ENCODE data around the gene ASIC3. TPM values are rescaled to one million over a fixed set of nuclear protein-coding genes. Genes with fewer than 3 reads are reported as not detected.
A peak's percentile ranks its signal among the peaks of the same experiment; 100 is the strongest.
"Not testable (repeated sequence)": the region's sequence is repeated elsewhere in the genome, so short reads cannot be mapped to it uniquely, and the experiment has no call there.

ASIC3 gene
- total and polyA plus RNA-seq, 2 of the 8 experiments (the other 6 are each of a cell fraction or from before 2014, with no cell fraction given), result 1.6 to 1.9 TPM

DNA sequence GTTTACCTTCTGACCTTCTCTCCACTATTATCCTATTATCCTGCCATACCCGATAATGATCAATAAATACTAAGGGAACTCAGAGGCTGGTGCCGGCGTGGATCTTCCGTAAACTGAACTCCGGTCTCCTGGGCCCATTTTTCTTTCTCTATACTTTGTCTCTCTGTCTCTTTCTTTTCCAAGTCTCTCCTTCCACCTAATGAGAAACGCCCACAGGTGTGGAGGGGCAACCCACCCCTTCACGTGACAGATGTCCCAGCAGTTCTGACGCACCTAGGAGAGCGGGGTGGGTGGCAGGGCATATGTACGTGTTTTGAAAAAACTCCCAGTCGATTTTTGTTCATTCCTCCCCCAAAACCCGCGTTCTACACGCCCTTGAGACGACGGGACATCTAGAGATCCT is 20.6 kb upstream of the ASIC3 start:
- H3K79me1 ChIP-seq (ENCODE audit: low read depth, low read length); FAIRE-seq; H3K4me1 ChIP-seq (replicated peaks in 1 of 4; ENCODE audit: control insufficient read depth in 3 of 4, insufficient read depth in 4 of 4, low read length in 3 of 4); H3K23me2 ChIP-seq (ENCODE audit: low read depth, low read length); H2BK20ac ChIP-seq (ENCODE audit: low read length); H3K18ac ChIP-seq (ENCODE audit: extremely low read depth, low read length); H3K9me3 ChIP-seq (ENCODE audit: insufficient read depth in 2 of 2, low read depth in 1 of 2, low read length in 1 of 2); H3K36me3 ChIP-seq (ENCODE audit: control insufficient read depth in 2 of 4, insufficient read depth in 4 of 4, low read length in 3 of 4); H4K20me1 ChIP-seq (replicated peaks in 1 of 2; ENCODE audit: control insufficient read depth in 1 of 2, insufficient read depth in 2 of 2, low read length in 2 of 2); H3K79me2 ChIP-seq (ENCODE audit: control insufficient read depth in 1 of 2, insufficient read depth in 2 of 2, low read length in 2 of 2); H3K4ac ChIP-seq (replicated peaks; ENCODE audit: insufficient read length, low read depth, low read length); H4K5ac ChIP-seq (ENCODE audit: insufficient read length, low read depth, low read length); H2BK120ac ChIP-seq (replicated peaks; ENCODE audit: low read depth, low read length); H2BK12ac ChIP-seq (ENCODE audit: low read depth, low read length); H3K23ac ChIP-seq (ENCODE audit: insufficient read length); H3K14ac ChIP-seq (ENCODE audit: insufficient read length); H2BK5ac ChIP-seq (ENCODE audit: low read depth, low read length); DNase-seq (ENCODE audit: low read depth in 1 of 2, low spot score in 2 of 2); H4K8ac ChIP-seq (ENCODE audit: extremely low read depth, insufficient read depth, low read length); H2AFZ ChIP-seq (ENCODE audit: low read length); H2BK15ac ChIP-seq (ENCODE audit: low read length); H3K56ac ChIP-seq (replicated peaks; ENCODE audit: insufficient read length, low read depth, low read length); H3K27me3 ChIP-seq (replicated peaks in 1 of 4; ENCODE audit: control insufficient read depth in 3 of 4, extremely low read depth in 1 of 4, insufficient read depth in 3 of 4, low read length in 3 of 4); H4K91ac ChIP-seq (replicated peaks; ENCODE audit: insufficient read length, low read length): not testable (repeated sequence)
- ChIA-PET POLR2A (ENCODE audit: partially characterized antibody) (interaction anchor here (0.7 to 3.2 kb wide), 9 partner anchors 9 to 1962 kb away, joined by 3 to 18 read pairs (median 6); partner anchors contain the start of gene CDK5), CTCF (ENCODE audit: partially characterized antibody) (interaction anchor here (0.7 to 2.7 kb wide), 16 partner anchors 9 to 84 kb away, joined by 3 to 24 read pairs (median 4); partner anchors contain the start of gene CDK5)
- TF ChIP-seq SIN3A (conservative IDR thresholded peaks at IDR 0.05 in 1 of 2, IDR thresholded peaks at IDR 0.05 in 1 of 2; ENCODE audit: low read depth in 1 of 2, low read length in 2 of 2) (0 out of 4 replicates have a peak, but pooled peaks of 1 of the 2 experiments have one; percentile 80), SAP30 (IDR thresholded peaks at IDR 0.05; ENCODE audit: insufficient read depth, insufficient replicate concordance, low read length) (peak; percentile 78), TAF1 (IDR thresholded peaks at IDR 0.05; ENCODE audit: low read depth, low read length) (peak; percentile 24; the same call in 1 of the 2 replicates), YY1 (IDR thresholded peaks at IDR 0.05; ENCODE audit: low read depth, low read length) (0 out of 2 replicates have a peak, but pooled peaks have one; percentile 57)
- peak overlapping the region; percentile 75 to 90 for H3K4me2 ChIP-seq (ENCODE audit: insufficient read depth in 1 of 2, low read depth in 2 of 2, low read length in 2 of 2)
- peak overlapping the region in 2 of 4 experiments; percentile 7 to 12; a peak in 2 of 7 replicates for H3K9ac ChIP-seq (replicated peaks in 1 of 4; ENCODE audit: extremely low read depth in 1 of 4, low read depth in 3 of 4, low read length in 3 of 4)
- H3K4me3 ChIP-seq (ENCODE audit: extremely low read depth in 1 of 4, insufficient read depth in 2 of 4, low read depth in 3 of 4, low read length in 4 of 4), result peak overlapping the region; percentile 32 to 97 (median 58); a peak in 7 of 8 replicates
- H2AK5ac ChIP-seq (ENCODE audit: low read depth, low read length), result 0 out of 2 replicates have a peak overlapping the region, but pooled peaks have one; percentile 39
- 0 out of 2 replicates have a peak overlapping the region, but pooled peaks have one; percentile 15 for H3K27ac ChIP-seq (ENCODE audit: low read depth, low read length)
- WGBS, 2 experiments (ENCODE audit: extremely low coverage in 1 of 2, insufficient coverage in 1 of 2, insufficient read length in 1 of 2, insufficient replicate concordance in 2 of 2, low coverage in 1 of 2, low lambda C conversion rate in 2 of 2, missing lambda C conversion rate in 1 of 2), result 15% methylated on average over 16 of the region's 16 CpGs; no CpG with 5 or more reads in 1 of the 2 experiments
